GM15510 (cell line): ENCODE data around the gene PEPD.

ENCODE experiments used
- POLR2A ChIP-seq: IDR thresholded peaks from 3 replicates; pipeline ENCODE4 v1.6.1; 2011; ENCODE audit warnings: borderline replicate concordance; ENCODE audit not compliant: insufficient read length; ENCODE audit errors: extremely low read depth

Gene PEPD

GRCh38 chr19:33496038-33496895 is 25.3 kb downstream of the PEPD start:
- no peak for TF ChIP-seq POLR2A

GRCh38 chr19:33493401-33494275 is 28.0 kb downstream of the PEPD start:
- TF ChIP-seq POLR2A = no peak

GRCh38 chr19:33492951-33493350 is 28.6 kb downstream of the PEPD start:
- TF ChIP-seq POLR2A = no peak

- no peak for TF ChIP-seq POLR2A
These were observed 29.5 kb downstream of the PEPD start for GRCh38 chr19:33492090-33492489.

- no peak for TF ChIP-seq POLR2A
These were observed 31.5 kb downstream of the PEPD start for GRCh38 chr19:33490041-33490451.

- TF ChIP-seq POLR2A = no peak
These were observed 32.8 kb downstream of the PEPD start for GRCh38 chr19:33488826-33489225.

GRCh38 chr19:33487901-33488800 is 33.4 kb downstream of the PEPD start:
- TF ChIP-seq POLR2A = no peak

- TF ChIP-seq POLR2A = no peak
These were observed 34.4 kb downstream of the PEPD start for GRCh38 chr19:33486936-33487811.

GRCh38 chr19:33486407-33486806 is 35.2 kb downstream of the PEPD start:
- TF ChIP-seq POLR2A = no peak

- no peak for TF ChIP-seq POLR2A
These were observed 37.3 kb downstream of the PEPD start for GRCh38 chr19:33484226-33484774.

GRCh38 chr19:33482476-33482875 is 39.1 kb downstream of the PEPD start:
- TF ChIP-seq POLR2A = no peak

- no peak for TF ChIP-seq POLR2A
These were observed 39.7 kb downstream of the PEPD start for GRCh38 chr19:33481863-33482262.

GRCh38 chr19:33477781-33478180 is 43.8 kb downstream of the PEPD start:
- TF ChIP-seq POLR2A = no peak
